ENCODE data around the gene MYOM3. TPM values are rescaled to one million over a fixed set of nuclear protein-coding genes. Genes with fewer than 3 reads are reported as not detected.

The MYOM3 gene
- total RNA-seq, 1 experiment from 2014 or later = 7.9 TPM

- CTCF ChIA-PET = interaction anchor here (0.8 kb wide), 1 partner anchor 10 kb away, joined by 3 read pairs; no protein-coding TSS in a partner anchor
- Histone ChIP-seq H4K20me1 (ENCODE audit: insufficient read depth) (no peaks in the 10 kb centered on the region), H3K4me1 (ENCODE audit: control insufficient read depth in 1 of 2, insufficient read depth in 2 of 2, low read length in 2 of 2) (peaks cover 10 to 20% of the 10 kb centered on the region in 2 experiments), H3K27me3 (ENCODE audit: insufficient read depth, low read length) (no peaks in the 10 kb centered on the region), H3K4me3 (replicated peaks in 1 of 2; ENCODE audit: low read depth in 1 of 2, low read length in 2 of 2) (no peak overlapping the region), H3K79me2 (ENCODE audit: insufficient read depth, low read length) (no peaks in the 10 kb centered on the region), H3K9me3 (ENCODE audit: control insufficient read depth in 1 of 2, insufficient read depth in 1 of 2, low read depth in 1 of 2, low read length in 2 of 2) (no peaks in the 10 kb centered on the region; a peak in 1 of 4 replicates), H3K27ac (ENCODE audit: low read depth, low read length) (no peak overlapping the region), H2AFZ (ENCODE audit: low read depth, low read length, poor library complexity, severe bottlenecking) (no peak overlapping the region), H3K4me2 (ENCODE audit: low read length) (no peak overlapping the region), H3K9me2 (ENCODE audit: insufficient read depth) (no peaks in the 10 kb centered on the region), H3K9ac (ENCODE audit: low read length) (no peak overlapping the region), H3K36me3 (ENCODE audit: control insufficient read depth in 1 of 2, insufficient read depth in 2 of 2, low read length in 2 of 2) (0 out of 4 replicates have a peak, but pooled peaks cover 0 to 2% of the 10 kb centered on the region in 2 experiments)
- RAD21 ChIA-PET (ENCODE audit: low non-redundant PET in 1 of 2, low total read pairs in 2 of 2, uncharacterized antibody in 2 of 2, unreplicated experiment in 2 of 2) = no interaction called here
- POLR2A ChIA-PET = no interaction called here
- DNase-seq (ENCODE audit: low read depth, low spot score) = no peak
- TF ChIP-seq EGR1 (IDR thresholded peaks at IDR 0.05; ENCODE audit: low read depth) = no peak
- TF ChIP-seq JUND (IDR thresholded peaks at IDR 0.05) = no peak
- no peak for TF ChIP-seq ZFX (IDR thresholded peaks at IDR 0.05)
- TF ChIP-seq ELF1 (IDR thresholded peaks at IDR 0.05; ENCODE audit: borderline replicate concordance, low read depth) = no peak
- no peak for TF ChIP-seq SIN3A (IDR thresholded peaks at IDR 0.05; ENCODE audit: low read depth)
- TF ChIP-seq CBX3 (IDR thresholded peaks at IDR 0.05; ENCODE audit: low read depth) = no peak
- TF ChIP-seq YY1 (IDR thresholded peaks at IDR 0.05; ENCODE audit: extremely low read depth, insufficient replicate concordance, low read depth, low read length) = no peak
- TF ChIP-seq FOSL1 (IDR thresholded peaks at IDR 0.05; ENCODE audit: low read depth) = no peak
- no peak for TF ChIP-seq EZH2 (IDR thresholded peaks at IDR 0.05)
- no peak for TF ChIP-seq SRF (IDR thresholded peaks at IDR 0.05; ENCODE audit: low read depth)
- no peak for TF ChIP-seq RAD21 (IDR thresholded peaks at IDR 0.05; ENCODE audit: low read depth)
- TF ChIP-seq POLR2AphosphoS5 (IDR thresholded peaks at IDR 0.05; ENCODE audit: low read depth, low read length) = no peak
- no peak for TF ChIP-seq CEBPB (IDR thresholded peaks at IDR 0.05; ENCODE audit: low read depth)
- no peak for TF ChIP-seq REST (IDR thresholded peaks at IDR 0.05; ENCODE audit: low read depth)
- no peak for TF ChIP-seq EZH2phosphoT487 (IDR thresholded peaks at IDR 0.05; ENCODE audit: borderline replicate concordance)
- TF ChIP-seq TCF7L2 (IDR thresholded peaks at IDR 0.05; ENCODE audit: borderline replicate concordance, extremely low read depth, insufficient read depth, insufficient read length) = no peak
- TF ChIP-seq POLR2A (IDR thresholded peaks at IDR 0.05; ENCODE audit: borderline replicate concordance, extremely low read depth, insufficient read depth, insufficient read length) = no peak
- no TSS peak for BruUV-seq (replicated peaks)
- intact Hi-C loops (cut with micrococcal nuclease) = no loop called here
- no peak for ATAC-seq
Observed at GRCh38 chr1:24139841-24140425, 28.0 kb upstream of the MYOM3 start.
